GM18519 (cell line): ENCODE results near the gene KDM3B.

Experiments
- ATAC-seq: cut with Tn5 transposase; IDR thresholded peaks from one replicate; pipeline ENCODE4 v1.9.1; 2021; ENCODE audit warnings: mild to moderate bottlenecking, moderate library complexity; ENCODE audit not compliant: unreplicated experiment, low FRiP score

KDM3B gene

GRCh38 chr5:138444774-138445546 lies 92.5 kb downstream of the KDM3B start:
- ATAC-seq: no peak

- no peak for ATAC-seq
Observed at GRCh38 chr5:138445547-138446271, 93.2 kb downstream of the KDM3B start.

GRCh38 chr5:138448070-138448469 lies 95.6 kb downstream of the KDM3B start:
- no peak for ATAC-seq

- no peak for ATAC-seq
Observed at GRCh38 chr5:138448481-138449398, 96.3 kb downstream of the KDM3B start.

GRCh38 chr5:138449501-138450239 lies 97.2 kb downstream of the KDM3B start:
- ATAC-seq: peak; percentile 42

GRCh38 chr5:138450971-138451370 lies 98.5 kb downstream of the KDM3B start:
- ATAC-seq: no peak

GRCh38 chr5:138452720-138453119 lies 100.2 kb downstream of the KDM3B start:
- ATAC-seq: no peak

- ATAC-seq: no peak
Observed at GRCh38 chr5:138453590-138453989, 101.1 kb downstream of the KDM3B start.

GRCh38 chr5:138454121-138454520 lies 101.6 kb downstream of the KDM3B start:
- no peak for ATAC-seq

GRCh38 chr5:138455232-138455930 lies 102.9 kb downstream of the KDM3B start:
- ATAC-seq: no peak

GRCh38 chr5:138457531-138458275 lies 105.2 kb downstream of the KDM3B start:
- ATAC-seq: no peak

GRCh38 chr5:138458384-138458783 lies 105.9 kb downstream of the KDM3B start:
- no peak for ATAC-seq

- no peak for ATAC-seq
Observed at GRCh38 chr5:138458856-138459255, 106.4 kb downstream of the KDM3B start.

GRCh38 chr5:138459311-138459933 lies 106.9 kb downstream of the KDM3B start:
- no peak for ATAC-seq

- ATAC-seq: no peak
Observed at GRCh38 chr5:138460032-138460693, 107.7 kb downstream of the KDM3B start.

GRCh38 chr5:138461343-138462125 lies 109.0 kb downstream of the KDM3B start:
- no peak for ATAC-seq

GRCh38 chr5:138463419-138464007 lies 111.0 kb downstream of the KDM3B start:
- ATAC-seq: no peak
